Stomach (tissue), 4 donors: Measurements from ENCODE around the gene MLNR.

Experiments
- CTCF ChIP-seq, 7 experiments: fragments of 450-650 bp in 4 of 7; fragments of 200-600 bp in 3 of 7; sonication (generic) in 3 of 7; IDR thresholded peaks; one replicate each; pipeline ENCODE4 v1.5.1; 2016 to 2019; ENCODE audit warnings: antibody characterized with exemption in 7 of 7, control low read depth in 2 of 7, mild to moderate bottlenecking in 1 of 7
- POLR2A ChIP-seq, 4 donors: fragments of 450-650 bp; IDR thresholded peaks; one replicate each; pipeline ENCODE4 v1.6.1; 2016; ENCODE audit warnings: antibody characterized with exemption in 4 of 4, control low read depth in 2 of 4, mild to moderate bottlenecking in 1 of 4, moderate library complexity in 1 of 4
- POLR2AphosphoS5 ChIP-seq, 3 donors: sonication (generic); formaldehyde crosslinking; IDR thresholded peaks; one replicate each; pipeline ENCODE4 v1.6.1; 2016; ENCODE audit warnings: antibody characterized with exemption in 3 of 3

GRCh38 chr13:49246850-49247642, 26.9 kb downstream of the MLNR start:
- TF ChIP-seq POLR2A (IDR thresholded peaks at IDR 0.05): no peak
- no peak for TF ChIP-seq CTCF (IDR thresholded peaks at IDR 0.05)
- TF ChIP-seq POLR2AphosphoS5 (IDR thresholded peaks at IDR 0.05): no peak
